ENCODE results near the gene EHD3.
"Not testable (repeated sequence)": the region's sequence is repeated elsewhere in the genome, so short reads cannot be mapped to it uniquely, and the experiment has no call there.

Gene EHD3

DNA sequence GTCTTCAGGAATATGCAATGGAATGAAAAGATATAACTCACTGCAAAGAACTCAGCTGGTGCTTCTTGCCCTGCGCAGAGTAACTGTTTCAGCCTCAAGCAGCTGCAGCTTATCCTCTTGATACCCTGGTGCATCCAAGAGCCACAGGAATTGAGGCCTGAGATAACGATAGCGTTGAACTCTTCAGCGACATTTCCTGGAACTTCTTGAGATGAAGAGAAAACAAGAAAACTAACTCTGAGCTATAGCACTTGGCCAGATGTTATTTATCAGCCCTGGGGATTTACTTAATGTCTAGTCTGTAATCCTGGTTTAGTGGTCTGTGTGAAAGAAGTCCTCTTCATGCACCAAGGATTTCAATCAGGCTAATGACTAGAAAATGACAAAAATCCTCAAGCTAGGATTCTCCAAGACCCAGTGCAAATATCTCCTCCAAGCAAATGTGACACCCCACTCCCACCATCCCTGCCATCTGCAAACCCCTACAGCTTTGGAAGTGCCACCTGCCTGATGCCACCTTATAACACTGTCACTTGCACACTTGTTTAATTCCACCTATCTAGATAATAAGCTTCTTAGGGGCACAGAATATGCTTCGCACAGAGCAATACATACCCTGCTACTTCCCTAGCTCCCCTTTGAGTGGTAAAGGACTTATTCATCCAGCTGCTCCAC is 40.6 kb downstream of the EHD3 start:
- DNase-seq (ENCODE audit: low read depth), result no peak
- TF ChIP-seq, protein P1, sequence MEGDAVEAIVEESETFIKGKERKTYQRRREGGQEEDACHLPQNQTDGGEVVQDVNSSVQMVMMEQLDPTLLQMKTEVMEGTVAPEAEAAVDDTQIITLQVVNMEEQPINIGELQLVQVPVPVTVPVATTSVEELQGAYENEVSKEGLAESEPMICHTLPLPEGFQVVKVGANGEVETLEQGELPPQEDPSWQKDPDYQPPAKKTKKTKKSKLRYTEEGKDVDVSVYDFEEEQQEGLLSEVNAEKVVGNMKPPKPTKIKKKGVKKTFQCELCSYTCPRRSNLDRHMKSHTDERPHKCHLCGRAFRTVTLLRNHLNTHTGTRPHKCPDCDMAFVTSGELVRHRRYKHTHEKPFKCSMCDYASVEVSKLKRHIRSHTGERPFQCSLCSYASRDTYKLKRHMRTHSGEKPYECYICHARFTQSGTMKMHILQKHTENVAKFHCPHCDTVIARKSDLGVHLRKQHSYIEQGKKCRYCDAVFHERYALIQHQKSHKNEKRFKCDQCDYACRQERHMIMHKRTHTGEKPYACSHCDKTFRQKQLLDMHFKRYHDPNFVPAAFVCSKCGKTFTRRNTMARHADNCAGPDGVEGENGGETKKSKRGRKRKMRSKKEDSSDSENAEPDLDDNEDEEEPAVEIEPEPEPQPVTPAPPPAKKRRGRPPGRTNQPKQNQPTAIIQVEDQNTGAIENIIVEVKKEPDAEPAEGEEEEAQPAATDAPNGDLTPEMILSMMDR (IDR thresholded peaks at IDR 0.05; ENCODE audit: control insufficient read depth, insufficient read depth, low read depth, low read length, missing control alignments), result no peak
- no peak overlapping the region for H3K4me3 ChIP-seq (ENCODE audit: control insufficient read depth, low read depth, low read length)

DNA sequence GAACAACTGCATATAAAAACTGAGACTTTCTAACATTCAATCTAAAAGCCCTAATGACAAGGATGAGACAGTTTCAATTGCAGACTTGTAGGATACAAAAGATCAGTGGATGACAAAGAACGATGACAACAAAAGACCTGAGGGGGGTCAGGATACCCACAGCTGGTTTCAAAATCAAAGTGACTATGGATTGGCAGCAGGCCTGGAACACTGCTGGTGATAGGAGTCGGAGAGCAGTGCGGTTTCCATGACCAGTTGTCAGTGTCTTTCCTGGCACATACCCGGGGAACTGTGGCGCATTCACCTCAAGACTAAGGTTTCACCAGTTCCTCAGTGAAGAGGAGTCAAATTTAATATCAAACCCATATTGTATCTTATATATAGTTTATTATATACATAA is 42.0 kb downstream of the EHD3 start:
- no peak overlapping the region for H3K4me3 ChIP-seq (ENCODE audit: control insufficient read depth, low read depth, low read length)
- no peak for DNase-seq (ENCODE audit: low read depth)
- TF ChIP-seq, protein P1 (IDR thresholded peaks at IDR 0.05; ENCODE audit: control insufficient read depth, insufficient read depth, low read depth, low read length, missing control alignments), result no peak

DNA sequence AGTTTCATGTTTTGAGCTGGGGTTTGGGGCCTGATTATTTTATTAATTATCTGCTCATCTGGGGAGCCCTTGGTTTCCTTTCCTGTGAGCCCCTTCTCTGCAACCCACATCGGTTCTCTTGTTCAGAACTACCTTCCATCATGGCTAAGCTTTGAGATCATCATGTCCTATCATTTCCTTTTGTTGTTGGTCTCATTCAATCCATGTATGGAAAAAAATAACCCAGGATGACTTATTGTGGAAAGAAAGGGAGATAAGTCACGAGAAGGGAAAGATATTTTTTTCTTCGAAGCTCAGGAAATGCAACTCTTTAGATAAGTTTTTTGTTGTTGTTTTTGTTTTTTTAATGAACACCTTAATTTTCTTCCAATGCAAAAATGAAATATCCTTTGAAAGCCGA is 43.7 kb downstream of the EHD3 start:
- no peak for DNase-seq (ENCODE audit: low read depth)
- TF ChIP-seq, protein P1 (IDR thresholded peaks at IDR 0.05; ENCODE audit: control insufficient read depth, insufficient read depth, low read depth, low read length, missing control alignments), result no peak
- H3K4me3 ChIP-seq (ENCODE audit: control insufficient read depth, low read depth, low read length), result no peak overlapping the region

DNA sequence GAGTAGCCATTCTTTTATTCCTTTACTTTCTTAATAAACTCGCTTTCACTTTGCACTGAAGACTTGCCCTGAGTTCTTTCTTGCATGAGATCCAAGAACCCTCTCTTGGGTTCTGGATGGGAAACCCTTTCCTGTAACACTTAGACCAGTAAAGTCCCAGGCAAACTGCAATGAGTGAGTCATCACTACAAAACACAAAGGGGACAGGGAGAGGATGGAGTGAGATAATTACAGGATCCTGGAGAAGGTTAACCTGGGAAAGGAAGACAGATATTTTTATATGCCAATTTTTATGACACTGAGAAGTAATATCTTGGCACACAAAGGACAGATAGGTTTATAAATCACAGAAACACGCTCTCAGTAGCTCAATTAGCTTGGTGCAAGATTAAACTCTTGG is 48.7 kb downstream of the EHD3 start:
- TF ChIP-seq, protein P1 (IDR thresholded peaks at IDR 0.05; ENCODE audit: control insufficient read depth, insufficient read depth, low read depth, low read length, missing control alignments), result no peak
- H3K4me3 ChIP-seq (ENCODE audit: control insufficient read depth, low read depth, low read length), result no peak overlapping the region
- DNase-seq (ENCODE audit: low read depth), result no peak

DNA sequence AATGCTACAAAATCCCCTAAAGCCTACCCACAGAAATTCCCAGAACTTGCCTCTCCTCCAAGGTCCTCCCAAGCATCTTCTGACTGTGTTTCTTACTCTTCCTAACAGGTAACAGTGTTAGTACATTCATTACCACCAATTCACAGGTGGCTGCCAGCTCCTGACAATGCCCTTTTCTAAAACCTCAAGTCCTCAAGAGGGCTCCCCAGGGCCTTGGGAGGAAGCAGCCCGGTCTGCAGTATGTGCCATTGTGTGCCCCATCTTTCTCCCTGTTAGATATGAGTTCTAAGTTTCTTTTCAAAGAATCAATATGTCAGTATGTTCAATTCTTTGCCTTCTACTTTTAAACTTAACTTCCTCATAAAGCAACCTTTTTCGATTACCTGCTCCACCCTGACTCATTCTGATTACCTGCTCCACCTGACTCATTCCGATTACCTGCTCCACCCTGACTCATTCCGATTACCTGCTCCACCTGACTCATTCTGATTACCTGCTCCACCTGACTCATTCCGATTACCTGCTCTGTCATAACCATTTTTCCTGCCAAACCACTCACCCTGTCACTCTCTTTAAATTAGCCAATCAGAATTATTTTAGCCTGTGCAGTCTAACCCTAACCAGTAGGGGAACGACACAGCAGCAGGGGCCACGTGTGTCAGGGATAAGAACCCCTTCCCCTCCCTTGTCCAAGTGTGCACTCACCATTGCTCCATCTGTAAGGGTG is 49.4 kb downstream of the EHD3 start:
- DNase-seq (ENCODE audit: low read depth); H3K4me3 ChIP-seq (ENCODE audit: control insufficient read depth, low read depth, low read length): not testable (repeated sequence)

DNA sequence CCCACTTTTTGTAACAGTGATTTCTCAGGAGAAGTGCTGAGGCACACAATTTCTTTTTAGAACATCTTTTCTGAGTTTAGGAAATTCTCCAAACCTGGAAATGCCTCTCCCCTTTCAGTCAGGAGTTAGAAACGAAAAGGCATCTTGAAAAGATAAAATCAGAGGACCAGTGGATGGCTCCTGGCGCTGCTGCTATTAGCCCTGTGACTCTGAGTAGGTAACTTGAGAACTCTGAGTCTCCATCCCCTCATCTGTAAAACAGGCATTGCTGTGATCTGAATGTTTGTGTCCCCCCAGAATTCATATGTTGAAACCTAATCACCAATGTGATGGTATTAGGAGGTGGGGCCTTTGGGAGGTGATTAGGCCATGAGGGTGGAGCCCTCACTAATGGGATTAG is 50.2 kb downstream of the EHD3 start:
- no peak overlapping the region for H3K4me3 ChIP-seq (ENCODE audit: control insufficient read depth, low read depth, low read length)
- TF ChIP-seq, protein P1 (IDR thresholded peaks at IDR 0.05; ENCODE audit: control insufficient read depth, insufficient read depth, low read depth, low read length, missing control alignments), result no peak
- no peak for DNase-seq (ENCODE audit: low read depth)

DNA sequence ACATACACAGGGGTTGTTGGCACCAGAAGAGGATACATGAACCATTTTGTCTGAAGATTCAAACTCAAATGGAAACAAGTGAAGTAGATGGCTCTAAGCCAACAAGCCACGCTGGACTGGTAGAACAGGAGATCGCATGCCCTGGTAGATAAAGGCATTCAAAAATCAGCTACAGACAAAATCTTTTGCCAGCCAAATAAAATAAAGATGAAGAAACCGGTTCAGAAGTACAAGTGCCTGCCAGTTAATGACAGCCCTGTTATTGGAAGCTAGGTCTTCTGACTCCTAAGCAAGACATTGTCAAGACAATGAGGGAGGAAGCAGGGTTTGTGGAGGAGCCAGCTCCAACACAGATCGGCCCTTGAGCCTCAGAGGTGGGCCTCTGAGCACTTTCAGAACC is 52.3 kb downstream of the EHD3 start:
- no peak overlapping the region for H3K4me3 ChIP-seq (ENCODE audit: control insufficient read depth, low read depth, low read length)
- no peak for DNase-seq (ENCODE audit: low read depth)
- TF ChIP-seq, protein P1 (IDR thresholded peaks at IDR 0.05; ENCODE audit: control insufficient read depth, insufficient read depth, low read depth, low read length, missing control alignments), result no peak

All from AG09309 (cell line).